A549 treated with GW870086 at 1 μM for 4 hours (cell line): ENCODE measurements around the gene EIF4H. TPM values are rescaled to one million over a fixed set of nuclear protein-coding genes. Genes with fewer than 3 reads are reported as not detected.

Experiments
- total RNA-seq: library from RNA; stranded (reverse); fragments of 200-300 nt; extraction: Qiagen RNA extraction; gene quantifications from 5 replicates; pipeline ENCODE4 v1.2.3, GENCODE V29; 2022; ENCODE audit warnings: low read depth

The EIF4H gene
- total RNA-seq, result 293 to 311 TPM (median 297 TPM) in 5 replicates

DNA sequence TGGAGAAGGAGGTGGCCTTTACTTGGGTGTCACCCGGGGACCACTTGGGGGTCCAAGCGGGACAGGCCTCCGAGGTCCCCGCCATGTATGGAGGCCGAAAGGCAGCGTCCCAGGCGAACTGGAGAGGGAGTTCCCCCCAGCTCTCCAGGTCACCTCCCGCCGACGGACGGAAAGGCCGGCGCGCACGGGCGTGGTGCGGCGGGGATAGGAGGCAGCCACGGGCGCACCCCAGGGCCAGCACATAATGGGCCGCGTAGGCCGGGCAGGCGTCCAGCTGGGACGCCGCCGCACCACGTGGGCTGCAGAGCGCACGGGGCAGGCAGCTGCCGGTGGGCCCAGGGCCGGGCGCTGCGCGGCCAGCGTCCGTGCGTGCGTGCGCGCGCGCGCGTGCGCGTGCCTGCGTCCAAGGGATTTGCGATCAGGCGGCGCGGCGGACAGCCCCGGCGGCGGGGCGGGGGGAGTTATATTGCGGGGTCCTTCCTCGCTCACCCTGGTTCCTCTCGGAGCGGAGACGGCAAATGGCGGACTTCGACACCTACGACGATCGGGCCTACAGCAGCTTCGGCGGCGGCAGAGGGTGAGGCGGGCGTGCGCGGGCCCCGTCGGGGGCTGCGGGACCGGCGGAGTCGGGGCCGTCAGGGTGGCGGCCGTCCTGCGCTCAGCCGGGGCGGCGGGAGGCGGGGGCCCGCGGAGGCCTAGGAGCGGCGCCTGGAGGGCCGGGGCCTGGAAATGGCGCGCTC is at the start of gene EIF4H:
Gene EIF4H (plus strand): TSS at position 491 of the 740 bp plus-strand sequence. CDS start 28 bp downstream, at position 519.

Other genes with a start within 250 kb of the EIF4H start
- gene ELN, start 146.2 kb upstream of the EIF4H start, total RNA-seq, result 0.06 to 0.16 TPM (median 0.08 TPM) in 5 replicates
- 28.4 to 35.2 TPM (median 31.0 TPM) in 5 replicates for gene LIMK1, start 90.6 kb upstream of the EIF4H start, total RNA-seq
- gene LAT2, start 35.6 kb downstream of the EIF4H start, total RNA-seq, result 0.97 to 1.6 TPM (median 1.1 TPM) in 5 replicates
- gene RFC2, start 80.0 kb downstream of the EIF4H start, total RNA-seq, result 48.5 to 60.7 TPM (median 56.3 TPM) in 5 replicates
- gene CLIP2, start 115.1 kb downstream of the EIF4H start, total RNA-seq, result 11.7 to 17.4 TPM (median 15.2 TPM) in 5 replicates